ENCODE data around the gene UST.

Gene UST

GRCh38 chr6:148928811-148929210 lies 182.0 kb downstream of the UST start:
- Histone ChIP-seq H3K9me3 (no peaks in the 10 kb centered on the region), H3K4me2 (no peak overlapping the region), H3K4me3 (no peak overlapping the region), H3K36me3 (no peaks in the 10 kb centered on the region), H3K27me3 (no peaks in the 10 kb centered on the region), H3K9ac (no peak overlapping the region), H3K4me1 (peaks cover 5% of the 10 kb centered on the region; the same call in 1 of the 2 replicates), H3K27ac (no peak overlapping the region), H4K20me1 (no peaks in the 10 kb centered on the region)
- no peak for TF ChIP-seq Cebpa-rat (IDR thresholded peaks at IDR 0.05)

GRCh38 chr6:148932208-148932607 lies 185.4 kb downstream of the UST start:
- Histone ChIP-seq H3K36me3 (no peaks in the 10 kb centered on the region), H3K4me1 (peaks cover 22% of the 10 kb centered on the region), H3K9me3 (no peaks in the 10 kb centered on the region), H4K20me1 (no peaks in the 10 kb centered on the region), H3K4me3 (no peak overlapping the region), H3K4me2 (no peak overlapping the region), H3K9ac (no peak overlapping the region), H3K27me3 (no peaks in the 10 kb centered on the region), H3K27ac (no peak overlapping the region)
- TF ChIP-seq Cebpa-rat (IDR thresholded peaks at IDR 0.05), result no peak

- Histone ChIP-seq H3K9ac (no peak overlapping the region), H3K4me1 (peaks cover 22% of the 10 kb centered on the region), H3K9me3 (no peaks in the 10 kb centered on the region), H3K4me3 (no peak overlapping the region), H3K27ac (no peak overlapping the region), H3K4me2 (no peak overlapping the region), H3K36me3 (no peaks in the 10 kb centered on the region), H4K20me1 (no peaks in the 10 kb centered on the region), H3K27me3 (no peaks in the 10 kb centered on the region)
- no peak for TF ChIP-seq Cebpa-rat (IDR thresholded peaks at IDR 0.05)
Observed at GRCh38 chr6:148932731-148933130, 185.9 kb downstream of the UST start.

GRCh38 chr6:148934539-148934938 lies 187.7 kb downstream of the UST start:
- Histone ChIP-seq H3K4me1 (peaks cover 22% of the 10 kb centered on the region), H3K36me3 (no peaks in the 10 kb centered on the region), H3K4me2 (peak overlapping the region; percentile 56), H4K20me1 (no peaks in the 10 kb centered on the region), H3K9me3 (no peaks in the 10 kb centered on the region), H3K4me3 (no peak overlapping the region), H3K27ac (no peak overlapping the region), H3K27me3 (no peaks in the 10 kb centered on the region), H3K9ac (no peak overlapping the region)
- TF ChIP-seq Cebpa-rat (IDR thresholded peaks at IDR 0.05), result no peak

- Histone ChIP-seq H3K9ac (no peak overlapping the region), H3K36me3 (no peaks in the 10 kb centered on the region), H3K4me2 (peak overlapping the region; percentile 56), H4K20me1 (no peaks in the 10 kb centered on the region), H3K27ac (no peak overlapping the region), H3K4me3 (no peak overlapping the region), H3K27me3 (no peaks in the 10 kb centered on the region), H3K9me3 (no peaks in the 10 kb centered on the region), H3K4me1 (peaks cover 22% of the 10 kb centered on the region)
- no peak for TF ChIP-seq Cebpa-rat (IDR thresholded peaks at IDR 0.05)
Observed at GRCh38 chr6:148934961-148935360, 188.1 kb downstream of the UST start.

GRCh38 chr6:148935705-148936435 lies 189.0 kb downstream of the UST start:
- H3K27me3 ChIP-seq, result no peaks in the 10 kb centered on the region
- no peak overlapping the region for H3K27ac ChIP-seq
- no peak overlapping the region for H3K4me2 ChIP-seq
- no peaks in the 10 kb centered on the region for H3K9me3 ChIP-seq
- H3K9ac ChIP-seq, result no peak overlapping the region
- no peak overlapping the region for H3K4me3 ChIP-seq
- no peak for TF ChIP-seq Cebpa-rat (IDR thresholded peaks at IDR 0.05)
- H3K36me3 ChIP-seq, result no peaks in the 10 kb centered on the region
- H3K4me1 ChIP-seq, result peaks cover 22% of the 10 kb centered on the region
- H4K20me1 ChIP-seq, result no peaks in the 10 kb centered on the region

- H3K27ac ChIP-seq, result no peak overlapping the region
- TF ChIP-seq Cebpa-rat (IDR thresholded peaks at IDR 0.05), result no peak
- H3K4me3 ChIP-seq, result no peak overlapping the region
- no peaks in the 10 kb centered on the region for H4K20me1 ChIP-seq
- no peaks in the 10 kb centered on the region for H3K4me1 ChIP-seq
- H3K9me3 ChIP-seq, result no peaks in the 10 kb centered on the region
- H3K36me3 ChIP-seq, result 0 out of 2 replicates have a peak, but pooled peaks cover 7% of the 10 kb centered on the region
- H3K4me2 ChIP-seq, result no peak overlapping the region
- H3K9ac ChIP-seq, result no peak overlapping the region
- no peaks in the 10 kb centered on the region for H3K27me3 ChIP-seq
Observed at GRCh38 chr6:148943451-148943850, 196.6 kb downstream of the UST start.

- H4K20me1 ChIP-seq, result no peaks in the 10 kb centered on the region
Observed at GRCh38 chr6:148944608-148945007, 197.8 kb downstream of the UST start.

GRCh38 chr6:148945301-148946021 lies 198.6 kb downstream of the UST start:
- Histone ChIP-seq H3K27ac (no peak overlapping the region), H3K4me3 (no peak overlapping the region), H3K9ac (no peak overlapping the region), H3K9me3 (no peaks in the 10 kb centered on the region), H3K27me3 (no peaks in the 10 kb centered on the region), H3K36me3 (0 out of 2 replicates have a peak, but pooled peaks cover 7% of the 10 kb centered on the region), H3K4me2 (no peak overlapping the region), H4K20me1 (no peaks in the 10 kb centered on the region), H3K4me1 (no peaks in the 10 kb centered on the region)
- TF ChIP-seq Cebpa-rat (IDR thresholded peaks at IDR 0.05), result no peak

More at GRCh38 chr6:148944608-148945007, 197.8 kb downstream of the UST start:
- no peaks in the 10 kb centered on the region for H3K4me1 ChIP-seq
- H3K9me3 ChIP-seq, result no peaks in the 10 kb centered on the region
- H3K27me3 ChIP-seq, result no peaks in the 10 kb centered on the region
- H3K36me3 ChIP-seq, result 0 out of 2 replicates have a peak, but pooled peaks cover 7% of the 10 kb centered on the region
- H3K9ac ChIP-seq, result no peak overlapping the region
- TF ChIP-seq Cebpa-rat (IDR thresholded peaks at IDR 0.05), result no peak
- no peak overlapping the region for H3K4me3 ChIP-seq
- H3K27ac ChIP-seq, result no peak overlapping the region
- H3K4me2 ChIP-seq, result no peak overlapping the region
